ENCODE data around the gene MRPS34. TPM values are rescaled to one million over a fixed set of nuclear protein-coding genes. Genes with fewer than 3 reads are reported as not detected.

Gene MRPS34
- polyA plus RNA-seq, 1 donor (not counting 4 experiments of a cell fraction or from before 2014, with no cell fraction given), result 74.3 TPM

DNA sequence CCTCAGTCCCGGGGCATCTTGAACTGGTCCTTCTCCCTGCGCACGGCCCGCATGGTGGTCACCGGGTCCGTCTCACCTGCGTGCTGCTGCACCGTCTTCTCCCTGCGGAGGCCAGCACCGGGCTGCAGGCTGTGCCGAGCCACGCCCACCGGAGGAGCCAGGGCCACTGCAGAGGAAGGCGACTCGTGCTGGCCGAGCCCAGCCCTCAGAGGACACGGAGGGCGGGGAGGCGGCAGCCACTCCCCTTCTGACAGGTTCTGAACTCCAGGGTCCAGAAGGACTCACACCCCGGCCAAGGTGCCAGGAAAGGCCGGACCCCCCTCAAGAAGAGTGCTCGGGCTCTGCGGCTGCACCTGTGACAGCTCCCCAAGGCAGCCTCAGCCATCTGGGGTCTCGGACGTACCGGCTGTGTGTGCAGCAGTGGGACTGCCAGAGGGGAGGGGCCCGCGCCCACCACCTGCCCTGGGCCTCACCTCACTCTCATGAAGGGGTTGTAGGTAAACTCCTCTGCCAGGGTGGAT, 36.4 kb upstream of the MRPS34 start:
- H3K4me2 ChIP-seq (ENCODE audit: control insufficient read depth, extremely low read depth, insufficient read depth, low read depth, low read length), result no peak overlapping the region
- no peaks in the 10 kb centered on the region for H3K79me2 ChIP-seq (ENCODE audit: control insufficient read depth, insufficient read depth, low read length)
- FAIRE-seq, result no peak
- no peak for TF ChIP-seq EZH2 (IDR thresholded peaks at IDR 0.05; ENCODE audit: low read length)
- TF ChIP-seq, protein P1, sequence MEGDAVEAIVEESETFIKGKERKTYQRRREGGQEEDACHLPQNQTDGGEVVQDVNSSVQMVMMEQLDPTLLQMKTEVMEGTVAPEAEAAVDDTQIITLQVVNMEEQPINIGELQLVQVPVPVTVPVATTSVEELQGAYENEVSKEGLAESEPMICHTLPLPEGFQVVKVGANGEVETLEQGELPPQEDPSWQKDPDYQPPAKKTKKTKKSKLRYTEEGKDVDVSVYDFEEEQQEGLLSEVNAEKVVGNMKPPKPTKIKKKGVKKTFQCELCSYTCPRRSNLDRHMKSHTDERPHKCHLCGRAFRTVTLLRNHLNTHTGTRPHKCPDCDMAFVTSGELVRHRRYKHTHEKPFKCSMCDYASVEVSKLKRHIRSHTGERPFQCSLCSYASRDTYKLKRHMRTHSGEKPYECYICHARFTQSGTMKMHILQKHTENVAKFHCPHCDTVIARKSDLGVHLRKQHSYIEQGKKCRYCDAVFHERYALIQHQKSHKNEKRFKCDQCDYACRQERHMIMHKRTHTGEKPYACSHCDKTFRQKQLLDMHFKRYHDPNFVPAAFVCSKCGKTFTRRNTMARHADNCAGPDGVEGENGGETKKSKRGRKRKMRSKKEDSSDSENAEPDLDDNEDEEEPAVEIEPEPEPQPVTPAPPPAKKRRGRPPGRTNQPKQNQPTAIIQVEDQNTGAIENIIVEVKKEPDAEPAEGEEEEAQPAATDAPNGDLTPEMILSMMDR (optimal IDR thresholded peaks at IDR 0.05 in 1 of 3, IDR thresholded peaks at IDR 0.05 in 1 of 3, conservative IDR thresholded peaks at IDR 0.05 in 1 of 3; ENCODE audit: extremely low read depth in 1 of 3, insufficient read depth in 2 of 3, low read length in 3 of 3), result no peak
- H3K27me3 ChIP-seq (ENCODE audit: control insufficient read depth, extremely low read depth, insufficient read depth, low read length), result no peaks in the 10 kb centered on the region
- H3K4me3 ChIP-seq (ENCODE audit: control insufficient read depth in 2 of 3, extremely low read depth in 1 of 3, insufficient read depth in 2 of 3, low read depth in 1 of 3, low read length in 3 of 3), result no peak overlapping the region
- no peaks in the 10 kb centered on the region for H4K20me1 ChIP-seq (ENCODE audit: control insufficient read depth, extremely low read depth, insufficient read depth, low read length)
- no peak overlapping the region for H3K9ac ChIP-seq (ENCODE audit: control insufficient read depth, extremely low read depth, insufficient read depth, low read length)
- dilution Hi-C loops (cut with MboI; ENCODE audit: extremely low pct_ligation_motif_present, low sequenced_read_pairs), result no loop called here
- H3K9me3 ChIP-seq (ENCODE audit: control insufficient read depth, low read depth, low read length), result no peaks in the 10 kb centered on the region
- H3K9me1 ChIP-seq (ENCODE audit: control insufficient read depth, extremely low read depth, insufficient read depth, low read length), result no peaks in the 10 kb centered on the region
- no peak overlapping the region for H2AFZ ChIP-seq (ENCODE audit: control insufficient read depth, low read length)
- H3K4me1 ChIP-seq (ENCODE audit: control insufficient read depth, extremely low read depth, insufficient read depth, low read length), result no peaks in the 10 kb centered on the region
- peaks cover 0 to 3% of the 10 kb centered on the region in 2 experiments for H3K36me3 ChIP-seq (ENCODE audit: control insufficient read depth in 2 of 2, extremely low read depth in 1 of 2, insufficient read depth in 2 of 2, low read length in 2 of 2)
- no peak for DNase-seq (ENCODE audit: low read depth, low spot score)
- no peak overlapping the region for H3K27ac ChIP-seq (ENCODE audit: control insufficient read depth, insufficient read depth, low read length)

- Histone ChIP-seq H3K79me2 (ENCODE audit: control insufficient read depth, insufficient read depth, low read length) (no peaks in the 10 kb centered on the region), H3K4me1 (ENCODE audit: control insufficient read depth, extremely low read depth, insufficient read depth, low read length) (no peaks in the 10 kb centered on the region), H3K9me1 (ENCODE audit: control insufficient read depth, extremely low read depth, insufficient read depth, low read length) (no peaks in the 10 kb centered on the region), H4K20me1 (ENCODE audit: control insufficient read depth, extremely low read depth, insufficient read depth, low read length) (no peaks in the 10 kb centered on the region), H3K27ac (ENCODE audit: control insufficient read depth, insufficient read depth, low read length) (no peak overlapping the region), H3K36me3 (ENCODE audit: control insufficient read depth in 2 of 2, extremely low read depth in 1 of 2, insufficient read depth in 2 of 2, low read length in 2 of 2) (peaks cover 0 to 3% of the 10 kb centered on the region in 2 experiments), H3K4me3 (ENCODE audit: control insufficient read depth in 2 of 3, extremely low read depth in 1 of 3, insufficient read depth in 2 of 3, low read depth in 1 of 3, low read length in 3 of 3) (no peak overlapping the region), H3K27me3 (ENCODE audit: control insufficient read depth, extremely low read depth, insufficient read depth, low read length) (no peaks in the 10 kb centered on the region), H3K9me3 (ENCODE audit: control insufficient read depth, low read depth, low read length) (no peaks in the 10 kb centered on the region), H2AFZ (ENCODE audit: control insufficient read depth, low read length) (no peak overlapping the region), H3K4me2 (ENCODE audit: control insufficient read depth, extremely low read depth, insufficient read depth, low read depth, low read length) (no peak overlapping the region), H3K9ac (ENCODE audit: control insufficient read depth, extremely low read depth, insufficient read depth, low read length) (no peak overlapping the region)
- FAIRE-seq (no peak), DNase-seq (ENCODE audit: low read depth, low spot score) (no peak)
- TF ChIP-seq, protein P1 (optimal IDR thresholded peaks at IDR 0.05 in 1 of 3, IDR thresholded peaks at IDR 0.05 in 1 of 3, conservative IDR thresholded peaks at IDR 0.05 in 1 of 3; ENCODE audit: extremely low read depth in 1 of 3, insufficient read depth in 2 of 3, low read length in 3 of 3), result no peak
- TF ChIP-seq EZH2 (IDR thresholded peaks at IDR 0.05; ENCODE audit: low read length), result no peak
- dilution Hi-C loops (cut with MboI; ENCODE audit: extremely low pct_ligation_motif_present, low sequenced_read_pairs), result no loop called here
Observed at GRCh38 chr16:1808691-1809090, 35.8 kb upstream of the MRPS34 start.

Measured in keratinocyte (primary cell).